ENCODE results near the gene MACROD2.
A peak's percentile ranks its signal among the peaks of the same experiment; 100 is the strongest.

Gene MACROD2

DNA sequence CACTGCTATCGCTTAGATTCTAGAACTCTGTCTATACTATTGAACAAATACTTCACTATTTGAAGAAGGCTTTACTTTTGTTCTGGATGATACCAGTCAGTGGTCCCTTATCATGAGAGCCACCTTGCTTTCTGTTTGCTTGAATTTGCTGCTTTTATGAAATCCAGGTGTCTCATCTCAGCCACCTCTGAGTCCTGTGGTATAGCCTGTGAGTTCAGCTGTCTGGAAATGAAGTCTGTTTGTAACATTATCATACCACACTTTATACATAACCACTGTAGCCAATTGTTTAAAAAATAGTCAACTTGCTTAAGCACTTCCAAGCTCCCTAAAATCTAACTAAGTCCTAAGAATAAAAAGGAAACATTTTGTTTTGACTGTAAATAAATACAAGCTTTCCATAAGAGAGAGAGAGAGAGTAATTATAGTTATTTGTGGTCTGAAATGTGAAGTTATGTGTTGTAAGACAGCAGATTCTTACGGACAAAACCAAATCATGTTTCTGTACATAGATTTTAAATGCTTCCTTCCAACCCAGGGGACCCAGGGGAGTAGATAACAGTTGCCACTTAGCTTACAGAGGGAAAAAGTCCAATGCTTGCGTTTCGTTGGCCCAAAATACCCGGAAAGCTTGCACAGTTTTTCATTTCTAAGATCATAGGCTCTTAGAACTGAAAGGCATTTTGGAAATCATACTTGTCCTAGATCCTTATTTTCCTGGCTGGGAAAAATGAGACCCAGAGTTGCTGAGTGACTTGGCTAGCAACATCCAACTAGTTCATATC lies 1449.9 kb downstream of the MACROD2 start:
- no peak for DNase-seq (ENCODE audit: low spot score)

DNA sequence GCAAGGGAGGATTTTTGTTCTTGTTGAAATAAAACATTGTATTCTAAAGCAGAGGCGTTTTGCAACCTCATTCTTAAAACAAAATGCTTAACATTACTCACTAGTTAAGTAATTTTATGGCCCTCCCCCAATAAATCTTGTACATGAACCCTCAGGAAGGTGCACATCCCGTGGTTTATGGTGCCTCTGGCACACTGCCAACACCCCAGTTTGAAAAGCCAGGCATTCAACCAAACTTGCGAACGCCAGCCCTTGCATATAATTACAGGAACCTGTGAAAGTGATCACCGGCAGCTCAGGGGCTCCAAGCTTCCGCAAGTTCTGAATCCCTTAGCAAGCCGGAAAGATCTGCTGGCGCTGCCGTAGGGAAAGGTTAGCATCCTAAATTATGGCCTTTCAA lies 1451.1 kb downstream of the MACROD2 start:
- DNase-seq (ENCODE audit: low spot score): no peak

- no peak for DNase-seq (ENCODE audit: low spot score)
Observed at GRCh38 chr20:15447549-15447948, 1452.2 kb downstream of the MACROD2 start.

- no peak for DNase-seq (ENCODE audit: low spot score)
Observed at GRCh38 chr20:15449061-15449460, 1453.7 kb downstream of the MACROD2 start.

DNA sequence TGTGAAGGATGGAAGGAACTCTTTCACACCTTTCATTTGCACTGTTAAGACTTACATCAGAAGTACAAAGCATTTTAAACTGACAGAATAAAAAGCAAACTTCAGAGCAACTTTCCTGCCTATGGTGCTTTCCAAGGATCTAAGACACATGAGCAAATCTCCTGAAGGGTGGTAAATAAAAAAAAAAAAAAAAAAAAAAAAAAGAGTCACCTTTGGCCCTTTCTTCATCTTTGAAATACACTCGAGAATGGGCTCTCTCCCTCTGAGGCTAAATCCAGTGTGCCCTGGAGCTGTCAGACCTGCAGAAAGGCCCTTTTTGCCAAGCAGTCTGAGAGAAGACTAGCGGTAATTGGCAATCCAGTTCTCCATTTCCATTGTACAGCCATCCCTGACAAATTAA lies 1455.9 kb downstream of the MACROD2 start:
- DNase-seq (ENCODE audit: low spot score): no peak

DNA sequence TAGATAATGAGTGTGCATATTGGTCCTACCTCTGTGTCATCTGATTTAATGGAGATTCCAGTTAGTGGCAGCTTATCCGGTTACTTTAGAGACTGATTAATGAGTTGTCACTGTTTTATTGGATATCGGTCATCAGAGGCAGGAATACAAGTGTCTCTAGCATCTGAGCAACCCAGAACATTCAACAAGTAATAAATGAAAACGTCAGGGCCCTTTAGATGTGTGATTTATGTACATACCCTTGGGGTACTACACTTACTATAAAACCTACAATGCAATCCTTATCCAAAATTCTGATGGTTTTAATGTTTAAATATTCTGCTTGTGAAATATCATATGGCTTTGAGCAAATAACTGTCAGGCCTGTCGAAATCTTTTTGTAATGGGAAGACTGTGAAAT lies 1460.0 kb downstream of the MACROD2 start:
- no peak for DNase-seq (ENCODE audit: low spot score)

DNA sequence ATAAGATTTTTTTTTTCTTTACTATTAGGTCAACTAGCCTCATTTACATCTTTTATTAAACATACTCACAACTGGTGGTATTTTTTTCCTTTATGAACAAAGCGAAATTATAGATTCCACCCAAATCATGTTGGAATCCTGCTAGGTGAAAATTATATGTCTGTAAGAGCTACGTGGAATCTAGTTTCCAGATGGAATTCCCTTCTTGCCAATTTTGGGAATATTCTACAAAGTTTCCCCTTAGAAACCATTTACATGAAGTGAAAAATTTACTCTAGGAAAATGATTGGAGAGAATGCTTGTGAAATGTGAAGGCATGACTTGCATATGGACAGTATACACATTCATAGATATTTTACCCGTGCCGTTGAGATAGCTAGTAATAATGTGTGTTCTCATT lies 1466.6 kb downstream of the MACROD2 start:
- DNase-seq (ENCODE audit: low spot score): no peak

DNA sequence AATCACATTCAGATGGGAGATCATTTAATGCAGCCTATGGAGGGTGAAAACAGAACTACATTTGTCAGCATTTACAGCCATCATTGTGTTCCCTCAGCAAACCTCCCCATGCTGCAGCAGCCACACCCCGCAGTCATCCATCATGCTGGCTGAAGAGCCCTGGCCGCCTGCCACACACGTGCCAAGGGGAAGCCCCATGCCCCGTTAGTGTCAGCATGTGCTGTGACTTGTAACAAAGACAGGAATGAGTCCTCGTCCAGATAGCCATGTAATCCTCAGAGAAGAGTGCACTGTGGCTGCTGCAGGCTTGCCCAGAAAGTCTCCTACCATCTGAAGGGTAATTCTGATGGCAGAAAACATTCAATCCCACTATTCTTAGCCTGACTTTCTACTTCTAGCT lies 1480.2 kb downstream of the MACROD2 start:
- DNase-seq (ENCODE audit: low spot score): no peak

DNA sequence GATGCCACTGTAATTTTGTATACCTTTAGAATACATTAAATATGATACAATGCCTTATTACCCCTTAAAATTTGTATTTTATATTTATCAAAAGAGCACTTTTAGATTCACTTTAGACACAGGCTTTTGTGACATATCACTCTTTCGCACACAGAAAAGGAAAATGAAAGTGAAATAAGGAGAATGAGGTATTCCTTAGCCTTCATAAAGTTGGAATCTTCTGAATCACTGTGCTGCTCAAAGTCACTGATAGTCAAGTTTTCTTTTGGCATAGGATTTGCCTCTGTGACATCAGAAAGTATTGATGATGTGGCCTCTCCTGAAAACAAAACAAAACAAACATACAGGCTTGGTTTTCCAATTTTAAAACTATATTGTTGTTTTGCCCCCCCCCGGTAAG lies 1480.9 kb downstream of the MACROD2 start:
- no peak for DNase-seq (ENCODE audit: low spot score)

GRCh38 chr20:15476781-15477180 lies 1481.5 kb downstream of the MACROD2 start:
- no peak for DNase-seq (ENCODE audit: low spot score)

- DNase-seq (ENCODE audit: low spot score): no peak
Observed at GRCh38 chr20:15482525-15482924, 1487.2 kb downstream of the MACROD2 start.

GRCh38 chr20:15485519-15485918 lies 1490.2 kb downstream of the MACROD2 start:
- DNase-seq (ENCODE audit: low spot score): no peak

GRCh38 chr20:15487030-15487429 lies 1491.7 kb downstream of the MACROD2 start:
- DNase-seq (ENCODE audit: low spot score): no peak

- DNase-seq (ENCODE audit: low spot score): no peak
Observed at GRCh38 chr20:15487682-15488081, 1492.4 kb downstream of the MACROD2 start.

- peak; percentile 35 for DNase-seq (ENCODE audit: low spot score)
Observed at GRCh38 chr20:15491575-15491974, 1496.3 kb downstream of the MACROD2 start.

DNA sequence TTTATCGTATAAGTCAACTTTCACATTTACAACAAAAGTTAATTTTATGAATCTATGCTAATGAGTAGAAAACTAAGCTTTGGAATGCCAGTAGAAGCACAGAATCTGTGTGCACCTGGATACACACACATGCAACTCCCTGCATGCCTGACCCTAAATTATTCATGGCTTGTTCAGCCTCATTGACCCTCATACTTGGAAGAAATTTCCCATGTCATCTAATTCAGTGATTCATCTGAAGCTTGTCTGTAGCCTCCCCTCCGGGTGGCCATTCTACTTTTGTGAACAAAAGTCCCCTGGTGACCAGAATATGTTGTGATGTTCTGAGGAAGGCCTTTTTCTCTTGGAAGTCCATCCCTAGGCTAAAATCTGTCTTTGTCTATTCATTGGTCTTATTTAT lies 1499.5 kb downstream of the MACROD2 start:
- DNase-seq (ENCODE audit: low spot score): no peak

DNA sequence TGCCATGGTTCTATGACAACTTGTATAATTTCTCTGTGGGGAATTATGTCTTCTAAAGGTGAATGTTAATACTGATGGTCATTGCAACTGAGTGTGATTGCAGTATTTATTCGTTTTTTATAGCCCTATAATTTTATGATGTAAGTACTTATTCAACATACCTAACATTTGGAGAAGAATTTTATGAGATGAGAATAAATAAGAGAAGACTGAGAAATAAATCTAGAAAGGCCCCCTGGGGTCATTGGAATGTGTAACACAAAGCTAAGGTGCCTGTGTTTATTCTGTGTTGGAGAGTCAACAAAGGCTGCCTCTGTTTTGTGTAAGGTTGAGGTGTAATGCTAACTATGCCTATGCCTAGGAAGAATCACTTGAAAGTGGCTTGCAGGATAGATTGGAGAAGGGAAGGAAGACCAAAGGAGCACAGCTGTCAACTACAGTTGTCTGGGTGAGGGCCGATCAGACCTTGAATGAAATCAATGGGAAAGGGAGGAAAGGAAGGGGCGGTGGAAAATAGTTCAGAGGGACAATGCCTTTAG lies 1501.3 kb downstream of the MACROD2 start:
- no peak for DNase-seq (ENCODE audit: low spot score)

GRCh38 chr20:15498926-15499325 lies 1503.6 kb downstream of the MACROD2 start:
- no peak for DNase-seq (ENCODE audit: low spot score)

DNA sequence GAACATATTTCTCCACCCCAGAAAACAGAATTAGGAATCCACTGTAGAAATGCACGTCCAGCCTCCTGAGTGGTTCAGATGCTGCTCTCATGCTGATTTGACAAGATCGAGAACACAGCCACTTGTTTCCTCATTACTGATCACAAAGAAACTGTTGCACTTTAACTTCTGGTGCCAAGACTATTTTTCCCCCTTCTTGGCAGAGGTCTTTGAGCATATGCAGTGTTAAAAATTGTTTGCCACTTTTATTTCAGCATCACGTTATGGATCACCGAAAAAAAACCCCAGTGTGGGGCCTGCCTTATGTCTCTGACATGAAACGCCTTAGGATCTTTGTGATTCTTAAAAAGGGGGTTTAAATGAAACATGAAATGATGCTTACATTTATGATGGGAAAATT lies 1511.0 kb downstream of the MACROD2 start:
- no peak for DNase-seq (ENCODE audit: low spot score)

GRCh38 chr20:15507151-15507550 lies 1511.8 kb downstream of the MACROD2 start:
- DNase-seq (ENCODE audit: low spot score): no peak

- DNase-seq (ENCODE audit: low spot score): no peak
Observed at GRCh38 chr20:15511551-15511950, 1516.2 kb downstream of the MACROD2 start.

DNA sequence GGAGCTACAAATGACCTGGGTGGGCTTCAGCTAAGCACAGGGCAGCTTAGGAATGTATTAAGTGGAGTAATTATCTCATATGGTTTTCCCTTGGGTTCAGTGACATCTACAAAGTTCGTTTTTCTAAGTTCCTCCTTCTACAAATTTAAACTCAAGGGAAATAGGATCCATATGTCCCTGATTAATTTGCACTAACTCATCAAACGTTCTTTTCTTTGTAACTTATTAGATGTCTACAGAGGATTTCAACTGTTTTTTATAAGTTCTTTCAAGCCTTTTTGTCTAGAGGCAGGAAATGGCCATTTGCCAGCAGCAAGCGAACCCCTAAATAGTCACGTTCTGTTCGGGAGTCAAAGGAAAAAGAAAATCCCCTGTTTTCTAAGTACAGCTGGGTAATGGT lies 1517.6 kb downstream of the MACROD2 start:
- no peak for DNase-seq (ENCODE audit: low spot score)

- DNase-seq (ENCODE audit: low spot score): no peak
Observed at GRCh38 chr20:15515691-15516090, 1520.4 kb downstream of the MACROD2 start.

DNA sequence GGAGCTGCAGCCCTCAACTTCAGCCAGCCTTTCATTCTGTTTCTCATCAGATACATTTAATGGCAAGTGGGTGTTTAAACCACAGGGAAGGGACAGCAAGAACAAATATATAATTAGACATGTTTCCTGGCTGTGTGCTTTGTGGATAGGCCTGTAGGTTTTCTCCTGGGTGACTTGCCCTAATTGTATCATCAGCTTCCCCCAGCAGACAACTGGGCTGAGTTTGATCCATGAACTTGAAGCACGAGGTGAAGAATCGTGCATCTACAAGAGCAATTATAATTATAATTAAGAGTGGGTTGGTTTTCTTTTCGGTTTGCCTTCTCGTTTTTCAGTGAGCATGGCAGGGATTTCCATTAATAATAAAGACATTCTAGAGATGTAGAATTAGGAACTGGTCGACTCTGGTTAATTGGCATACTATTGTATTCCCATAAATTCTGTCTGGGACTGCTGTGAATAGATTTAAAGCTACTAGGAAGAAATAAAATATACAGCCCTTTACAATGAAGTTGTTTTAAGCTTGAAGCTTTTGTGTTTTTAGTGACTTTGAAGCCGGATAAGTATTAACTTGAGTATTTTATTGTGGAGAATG lies 1525.7 kb downstream of the MACROD2 start:
- DNase-seq (ENCODE audit: low spot score): no peak
